HPDE6-E6E7 (cell line): Measurements from ENCODE around the gene ANKS3.

Source experiments
- DNase-seq: peaks from one replicate; pipeline ENCODE4 v3.0.0; 2011; ENCODE audit warnings: missing footprints; ENCODE audit errors: extremely low spot score

ANKS3 gene

DNA sequence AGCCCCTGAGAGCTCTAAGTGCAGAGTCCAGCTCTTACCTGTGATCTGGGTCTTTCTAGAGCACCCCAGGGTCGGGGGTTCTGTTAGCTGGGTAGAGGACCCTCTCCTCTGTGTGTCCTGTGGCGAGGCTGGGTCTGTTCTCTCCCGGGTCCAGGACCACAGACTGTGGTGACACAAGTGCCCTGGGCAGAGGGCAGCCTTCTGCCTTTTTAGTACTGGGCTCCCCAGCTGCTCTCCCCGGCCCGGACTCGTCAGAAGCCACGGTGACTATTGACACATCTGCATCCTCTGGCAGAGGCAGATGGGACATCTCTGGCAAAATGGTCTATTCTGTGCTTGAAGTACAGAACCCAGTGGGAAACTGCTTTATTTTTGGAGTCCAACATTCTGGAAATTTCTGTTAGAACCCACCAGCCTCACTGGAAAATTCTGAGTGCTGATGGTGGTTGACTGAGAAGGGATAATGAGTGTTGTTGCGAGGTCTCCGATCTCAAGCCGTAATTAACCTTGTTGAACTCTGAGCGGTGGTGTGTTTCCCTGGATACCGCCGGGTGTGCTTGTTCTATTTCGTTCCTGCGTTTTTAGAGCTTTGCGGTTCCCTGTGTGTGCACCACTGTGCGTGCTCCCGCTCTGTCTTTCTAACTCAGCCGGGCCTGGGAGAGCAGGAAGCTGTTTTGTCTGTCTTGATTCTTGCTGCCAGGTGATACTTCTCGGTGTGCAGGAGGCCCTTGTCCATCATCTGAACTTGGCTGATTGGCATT lies 66.7 kb downstream of the ANKS3 start:
- DNase-seq, result no peak

DNA sequence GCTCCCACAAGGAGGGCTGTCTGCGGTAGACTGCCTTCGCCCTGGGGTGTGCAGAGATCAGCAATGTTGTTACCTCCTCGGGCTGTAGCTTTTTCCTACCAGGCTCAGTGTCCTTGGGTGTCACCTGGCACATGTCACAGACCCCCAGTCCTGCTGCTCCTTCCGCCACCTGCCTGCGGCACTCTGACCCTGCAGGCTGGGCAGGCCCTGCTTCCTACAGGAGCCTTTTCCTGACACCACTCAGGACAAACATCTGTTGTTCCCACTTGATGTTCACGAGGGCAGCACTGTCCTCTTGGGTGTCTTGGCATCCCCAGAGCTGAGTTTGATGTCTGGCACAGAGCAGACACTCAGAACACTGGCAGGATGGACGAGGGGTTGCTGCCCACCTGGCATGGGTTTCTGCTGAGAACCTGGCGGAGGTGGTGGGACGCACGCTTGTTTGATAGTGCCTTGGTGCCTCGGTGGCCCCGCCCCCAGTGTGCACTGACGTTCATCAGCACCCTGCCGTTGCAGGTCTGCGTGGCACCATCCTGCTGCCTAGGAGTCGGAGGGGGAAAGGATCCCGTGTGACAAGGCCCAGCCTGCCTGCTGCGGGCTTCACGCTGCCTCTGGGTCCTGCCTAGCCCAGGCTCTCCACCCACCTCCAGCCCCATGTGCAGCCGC lies 67.4 kb downstream of the ANKS3 start:
- no peak for DNase-seq

DNA sequence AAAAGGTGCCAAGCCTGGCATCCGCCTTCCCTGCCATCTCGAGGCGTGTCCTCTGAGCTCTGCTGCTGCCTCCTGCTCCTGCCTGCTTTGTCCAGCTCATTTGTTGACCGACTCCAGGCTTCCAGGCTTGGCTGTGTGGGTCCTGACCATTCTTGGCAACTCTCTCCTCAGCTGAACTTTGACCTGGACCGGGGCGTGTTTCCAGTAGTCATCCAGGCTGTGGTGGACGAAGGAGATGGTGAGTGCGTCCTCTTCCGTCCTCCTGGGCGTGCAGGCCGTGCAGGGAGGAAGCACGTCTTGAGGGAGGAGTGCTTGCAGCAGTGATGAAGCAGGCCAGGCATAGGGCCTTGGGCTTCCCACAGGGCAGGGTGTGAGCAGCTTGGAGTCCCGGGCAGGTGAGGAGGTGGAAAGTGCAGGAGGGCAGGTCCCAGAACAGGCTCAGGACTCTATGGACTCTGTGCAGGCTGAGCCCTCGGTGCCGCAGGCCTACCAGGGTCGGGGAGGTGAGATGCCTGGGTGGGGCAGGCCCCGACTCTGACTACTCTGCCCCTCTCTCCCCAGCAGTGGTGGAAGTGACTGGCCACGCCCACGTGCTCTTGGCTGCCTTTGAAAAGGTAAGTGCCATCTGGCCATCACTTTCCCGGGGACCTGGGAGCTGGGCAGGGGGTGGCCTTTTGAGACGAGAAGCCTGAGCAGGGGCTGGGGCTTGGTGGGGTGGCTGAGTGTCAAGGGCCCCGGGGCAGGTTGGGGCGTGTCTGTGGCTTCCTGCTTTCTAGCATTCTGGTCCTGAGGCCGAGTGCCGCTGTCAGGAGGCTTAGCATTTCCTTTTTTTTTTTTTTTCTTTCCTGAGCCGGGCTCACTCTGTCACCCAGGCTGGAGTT lies 69.3 kb downstream of the ANKS3 start:
- DNase-seq, result peak; percentile 47

DNA sequence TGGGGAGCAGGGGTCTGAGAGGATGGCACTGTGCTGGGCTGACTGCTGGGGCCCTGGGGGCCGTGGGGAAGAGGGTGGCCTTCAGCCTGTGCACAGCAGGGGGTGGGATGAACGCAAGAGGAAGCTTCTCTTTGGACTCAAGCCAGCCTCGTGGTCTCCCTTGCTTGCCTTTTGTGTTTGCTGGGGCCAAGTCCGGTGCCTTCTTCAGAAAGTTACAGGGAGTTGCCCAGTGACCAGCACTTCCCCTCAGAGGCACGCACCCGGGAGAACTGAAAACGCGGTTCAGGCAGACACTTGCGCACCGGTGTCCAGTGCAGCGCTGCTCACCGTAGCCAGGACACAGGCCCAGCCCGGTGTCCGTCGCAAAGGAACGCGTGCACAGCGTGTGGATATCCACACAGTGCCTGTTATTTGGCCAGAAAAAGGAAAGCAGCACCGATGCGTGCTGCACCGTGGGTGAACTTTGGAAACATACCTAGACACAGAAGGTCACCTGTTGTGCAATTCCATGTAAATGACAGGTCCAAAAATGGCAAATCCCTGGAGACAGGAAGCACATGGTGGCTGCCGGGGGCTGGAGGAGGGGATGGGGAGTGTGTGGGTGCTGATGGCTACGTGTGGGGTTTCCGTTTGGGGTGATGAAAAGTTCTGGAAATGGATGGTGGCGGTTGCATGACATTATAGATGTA lies 70.2 kb downstream of the ANKS3 start:
- no peak for DNase-seq

DNA sequence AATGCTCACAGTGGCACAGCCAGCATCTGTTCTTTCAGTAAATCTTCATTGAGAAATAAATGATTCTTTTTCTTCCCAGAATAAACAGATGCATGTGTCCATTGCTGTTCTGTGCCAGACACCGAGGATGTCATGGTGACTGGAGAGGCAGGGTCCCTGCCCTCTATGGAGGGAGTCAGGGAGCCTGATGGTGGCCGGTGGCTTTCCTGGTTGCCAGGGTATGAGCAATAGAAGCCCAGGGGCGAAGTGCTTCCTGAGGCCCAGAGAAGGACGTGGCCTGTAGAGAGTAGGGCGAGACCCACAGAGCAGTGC lies 70.7 kb downstream of the ANKS3 start:
- no peak for DNase-seq

DNA sequence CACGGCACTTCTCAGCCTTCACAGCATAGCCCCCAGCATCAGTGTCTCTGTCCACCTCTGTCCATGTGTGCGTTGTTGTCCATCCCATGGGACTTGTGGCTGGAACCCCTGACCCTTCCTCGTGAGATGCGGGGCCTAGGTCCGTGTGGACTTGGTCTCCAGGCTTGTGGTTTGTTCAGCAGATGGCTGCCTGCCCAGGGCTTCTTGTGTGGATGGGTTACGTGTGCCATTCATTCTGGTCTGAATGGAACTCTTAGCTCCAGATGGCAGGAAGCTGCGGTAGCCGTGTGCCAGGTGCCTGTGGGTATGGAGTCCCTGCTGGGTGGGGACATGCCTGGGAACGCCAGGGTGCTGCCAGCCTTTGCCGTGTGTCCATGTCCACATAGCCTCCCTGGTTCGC lies 72.4 kb downstream of the ANKS3 start:
- no peak for DNase-seq

DNA sequence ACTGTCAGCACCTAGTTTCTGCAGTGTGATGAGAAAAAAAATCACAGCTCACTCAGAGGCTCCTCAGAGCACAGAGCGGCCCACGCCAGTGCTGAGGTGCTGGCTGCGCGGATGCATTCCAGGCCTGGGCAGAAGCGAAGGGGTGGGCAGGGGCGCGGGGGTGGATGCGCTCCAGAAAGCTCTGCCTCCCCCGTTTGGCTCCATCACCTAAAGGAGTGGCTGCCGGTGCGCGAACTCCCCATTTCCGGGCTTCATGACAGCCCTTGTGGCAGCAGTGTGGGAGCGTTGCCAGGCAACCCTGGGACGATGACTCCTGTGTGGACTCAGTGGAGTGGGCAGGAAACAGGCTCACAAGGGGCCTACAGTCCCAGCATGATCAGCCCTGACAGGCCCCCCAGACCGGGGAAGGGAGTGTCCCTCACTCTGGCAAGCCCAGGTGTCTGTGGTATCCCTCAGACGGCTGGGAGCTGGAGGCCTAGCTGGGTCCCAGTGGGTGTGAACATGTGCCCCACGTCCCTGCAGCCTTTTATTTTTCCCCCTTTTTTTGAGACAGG lies 73.5 kb downstream of the ANKS3 start:
- no peak for DNase-seq

DNA sequence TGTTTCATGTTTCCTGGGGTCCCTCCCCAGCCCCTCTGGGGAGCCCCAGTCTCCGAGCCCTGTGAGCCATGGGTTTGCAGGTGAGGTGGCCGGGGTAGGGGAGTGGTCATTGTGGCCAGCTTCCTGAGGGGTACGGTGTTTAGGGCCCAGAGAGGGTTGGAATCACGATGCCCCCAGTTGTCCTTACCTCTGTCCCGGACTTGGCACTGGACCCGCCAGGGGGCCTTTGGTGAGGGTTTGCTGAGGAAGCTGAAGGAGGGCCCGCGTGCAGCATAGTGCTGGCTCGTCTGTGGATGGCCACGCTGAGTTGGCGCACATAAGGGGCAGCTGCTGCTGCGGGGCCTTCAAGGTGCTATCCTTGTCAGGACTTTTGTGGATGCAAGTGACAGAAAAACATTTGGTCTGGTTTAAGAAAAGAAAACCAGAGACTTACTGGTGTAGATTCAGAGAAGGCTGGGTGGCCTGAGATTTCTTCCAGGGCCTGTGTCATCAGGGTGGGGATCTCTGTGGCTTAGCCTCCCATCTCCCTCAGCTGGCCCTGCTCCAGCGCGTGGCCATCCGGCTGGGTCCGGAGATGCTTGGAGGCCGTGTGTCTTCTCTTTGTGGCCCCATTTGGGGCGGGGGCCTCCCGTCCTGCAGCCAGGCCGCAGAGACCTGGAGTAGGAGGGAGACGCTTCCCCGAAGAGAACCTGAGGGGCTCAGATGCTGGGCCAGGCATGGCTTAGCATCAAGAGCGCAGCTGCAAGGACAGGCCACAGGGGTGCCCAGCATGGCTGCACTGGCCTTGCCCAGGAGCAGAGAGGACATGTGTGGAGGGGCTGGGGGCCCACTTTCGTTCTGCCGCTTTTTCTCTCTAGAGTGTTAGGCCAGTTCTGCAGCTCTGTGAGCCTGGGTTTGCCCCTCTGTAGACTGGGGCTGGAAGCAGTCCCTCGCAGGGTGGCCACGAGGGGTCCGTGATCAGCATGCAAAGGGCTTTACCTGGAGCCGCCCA lies 74.4 kb downstream of the ANKS3 start:
- no peak for DNase-seq

DNA sequence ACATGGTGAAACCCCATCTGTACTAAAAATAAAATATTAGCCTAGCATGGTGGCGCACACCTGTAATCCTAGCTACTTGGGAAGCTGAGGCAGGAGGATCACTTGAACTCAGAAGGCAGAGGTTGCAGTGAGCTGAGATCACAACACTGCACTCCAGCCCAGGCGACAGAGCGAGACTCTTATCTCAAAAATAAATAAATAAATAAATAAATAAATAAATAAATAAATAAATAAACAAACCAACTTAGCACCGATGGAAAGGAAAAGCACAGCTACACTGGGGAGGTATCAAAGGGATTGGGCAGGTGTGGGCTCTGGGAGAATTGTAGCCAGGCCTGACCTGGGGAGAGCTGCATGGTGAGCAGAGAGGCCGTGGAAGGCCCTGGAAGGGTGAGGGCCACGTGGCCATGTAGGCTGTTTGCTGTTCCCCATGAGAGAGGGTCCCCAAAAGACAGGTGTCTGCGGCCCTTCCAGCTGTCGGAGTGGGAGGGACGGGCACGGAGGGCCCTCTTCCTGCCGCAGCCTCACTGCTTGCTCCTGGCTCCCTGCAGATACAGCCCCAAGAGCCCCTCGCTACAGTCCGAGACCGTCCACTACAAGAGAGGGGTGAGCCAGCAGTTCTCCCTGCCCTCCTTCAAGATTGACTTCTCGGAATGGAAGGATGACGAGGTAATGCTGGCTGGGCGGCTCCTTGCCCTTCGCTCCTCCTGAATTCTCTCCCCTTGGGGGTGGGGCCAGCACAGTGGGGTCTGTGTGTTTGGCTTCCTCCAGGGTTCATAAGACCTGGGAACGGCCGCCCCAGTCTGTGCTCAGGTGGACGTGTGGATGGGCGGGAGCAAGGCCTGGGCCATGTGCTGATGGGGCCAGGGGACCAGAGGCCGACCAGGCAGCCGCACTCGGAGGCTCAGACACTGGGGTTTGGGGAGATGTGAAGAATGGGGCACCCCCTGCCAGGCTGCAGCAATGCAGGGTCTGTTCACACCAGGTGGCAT lies 77.1 kb downstream of the ANKS3 start:
- no peak for DNase-seq

DNA sequence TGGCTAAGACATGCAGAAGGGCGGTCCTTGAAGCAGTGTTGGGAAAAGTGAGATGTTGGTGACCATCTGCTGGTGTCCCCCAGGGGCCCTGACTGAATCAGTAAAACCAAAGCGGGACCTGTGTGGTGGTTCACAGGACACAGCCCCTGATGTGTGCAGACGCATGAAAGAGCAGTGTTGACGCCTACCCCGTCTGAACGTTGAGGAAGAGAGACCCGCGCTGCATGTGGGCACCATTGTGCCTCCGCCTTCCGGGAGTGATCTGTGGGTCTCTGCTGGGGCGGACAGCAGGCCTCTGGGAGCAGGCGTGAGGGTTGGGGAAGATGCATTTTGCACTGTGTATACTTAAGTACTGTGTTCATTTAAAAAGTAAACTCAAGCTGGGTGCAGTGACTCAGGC lies 77.8 kb downstream of the ANKS3 start:
- DNase-seq, result no peak

DNA sequence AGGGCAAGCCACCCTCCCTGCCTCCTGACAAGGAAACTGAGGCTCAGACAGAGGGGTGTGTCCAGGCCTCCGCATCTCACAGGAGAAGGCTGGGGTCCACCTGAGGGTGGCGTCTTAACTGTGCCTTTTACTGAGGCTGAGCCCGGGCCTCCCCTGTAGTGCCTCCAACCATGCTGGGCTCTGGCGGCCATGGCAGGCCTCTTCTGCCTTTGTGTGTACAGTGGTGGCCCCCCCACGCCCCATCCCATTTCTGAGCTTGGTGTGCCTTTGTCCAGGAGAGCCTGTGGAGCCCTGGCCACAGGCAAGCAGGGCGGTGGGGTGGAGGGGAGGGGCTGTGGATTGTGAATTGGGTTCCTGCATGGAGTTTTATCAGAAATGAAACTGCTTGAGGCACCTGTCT lies 78.3 kb downstream of the ANKS3 start:
- DNase-seq, result no peak

DNA sequence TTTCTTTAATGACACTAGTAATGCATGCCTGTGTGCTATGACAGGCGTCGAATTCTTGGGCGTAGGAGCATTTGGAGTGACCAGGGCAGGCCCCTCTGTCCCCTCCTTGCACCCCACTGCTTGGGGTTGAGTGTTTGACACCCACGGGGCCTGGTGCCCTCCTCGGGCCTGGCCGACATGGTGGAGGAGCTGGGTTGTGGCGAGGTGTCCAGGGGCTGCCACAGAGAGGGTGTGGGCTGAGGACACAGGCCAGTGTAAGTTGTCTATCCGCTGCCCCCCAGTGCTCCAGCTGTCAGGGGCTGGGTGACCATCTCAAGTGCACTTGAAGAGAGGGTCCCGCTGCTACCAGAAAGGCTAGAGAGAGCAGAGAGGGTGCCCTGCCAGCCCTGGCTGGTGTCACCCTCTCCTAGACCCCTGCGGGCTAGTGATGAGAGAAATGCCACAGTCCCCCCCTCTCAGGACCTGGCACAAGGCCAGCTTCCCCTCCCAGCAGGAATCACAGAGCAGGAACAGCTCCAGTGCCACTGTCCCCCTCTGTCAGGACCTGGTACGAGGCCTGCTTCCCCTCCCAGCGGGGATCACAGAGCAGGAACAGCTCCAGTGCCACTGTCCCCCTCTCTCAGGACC lies 79.0 kb downstream of the ANKS3 start:
- no peak for DNase-seq

DNA sequence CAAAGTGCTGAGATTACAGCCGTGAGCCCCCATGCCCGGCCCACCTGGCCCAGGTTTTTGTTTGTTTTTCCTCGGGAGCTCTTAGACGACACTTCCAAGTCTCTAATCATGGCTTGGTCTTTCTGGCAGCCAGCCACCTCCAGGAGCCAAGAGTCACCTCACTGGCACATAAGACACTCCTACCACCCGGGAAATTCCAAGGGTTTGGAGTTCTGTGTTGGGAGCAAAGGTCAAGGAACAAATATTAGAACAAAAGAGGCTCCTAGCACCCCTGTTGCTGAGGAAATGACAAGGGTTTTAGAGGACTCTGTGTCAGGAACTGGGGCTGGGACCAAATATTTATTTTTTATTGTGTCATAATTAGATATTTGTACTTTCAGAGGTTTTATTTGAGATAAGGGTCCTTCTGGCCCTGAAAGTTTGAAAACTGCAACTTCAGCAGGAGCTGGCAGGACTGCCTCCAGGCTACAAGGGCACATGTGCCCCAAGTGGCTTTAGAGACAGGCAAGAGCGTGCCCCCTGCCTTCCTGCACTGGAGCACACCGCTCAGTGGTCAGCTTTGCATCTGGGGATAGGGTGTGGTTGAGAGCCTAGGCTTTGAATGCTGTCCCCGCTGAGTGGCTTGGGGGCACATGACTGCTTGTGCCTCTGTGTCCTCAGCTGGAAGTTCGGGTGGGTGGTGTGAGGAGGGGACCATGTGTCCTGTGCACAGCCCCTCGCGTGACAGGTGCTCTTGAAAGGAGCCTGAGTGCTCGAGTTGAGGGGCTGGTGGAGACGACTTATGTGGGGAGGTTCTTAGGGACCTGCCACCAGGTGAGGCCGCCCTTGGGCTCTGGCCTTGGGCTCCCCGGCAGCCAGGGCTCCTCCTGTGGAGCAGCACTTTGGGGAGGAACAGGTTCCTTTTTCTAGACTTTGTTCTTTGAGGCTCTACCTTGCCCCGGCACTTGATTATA lies 79.8 kb downstream of the ANKS3 start:
- DNase-seq, result no peak

DNA sequence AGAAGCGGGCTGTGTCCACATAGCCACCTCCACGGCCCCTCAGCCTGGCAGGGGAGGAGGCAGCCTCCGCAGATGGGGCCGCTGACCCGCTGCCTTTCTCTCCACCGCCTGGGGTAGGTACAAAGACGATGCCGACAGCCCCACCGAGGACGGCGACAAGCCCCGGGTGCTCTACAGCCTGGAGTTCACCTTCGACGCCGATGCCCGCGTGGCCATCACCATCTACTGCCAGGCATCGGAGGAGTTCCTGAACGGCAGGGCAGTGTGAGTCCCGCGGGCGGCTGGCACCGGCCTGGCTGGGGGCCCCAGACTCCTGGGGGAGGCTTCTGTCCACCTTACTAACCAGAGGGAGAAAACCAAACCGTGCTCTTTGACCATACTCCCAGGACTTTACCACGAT lies 81.5 kb downstream of the ANKS3 start:
- DNase-seq, result no peak

DNA sequence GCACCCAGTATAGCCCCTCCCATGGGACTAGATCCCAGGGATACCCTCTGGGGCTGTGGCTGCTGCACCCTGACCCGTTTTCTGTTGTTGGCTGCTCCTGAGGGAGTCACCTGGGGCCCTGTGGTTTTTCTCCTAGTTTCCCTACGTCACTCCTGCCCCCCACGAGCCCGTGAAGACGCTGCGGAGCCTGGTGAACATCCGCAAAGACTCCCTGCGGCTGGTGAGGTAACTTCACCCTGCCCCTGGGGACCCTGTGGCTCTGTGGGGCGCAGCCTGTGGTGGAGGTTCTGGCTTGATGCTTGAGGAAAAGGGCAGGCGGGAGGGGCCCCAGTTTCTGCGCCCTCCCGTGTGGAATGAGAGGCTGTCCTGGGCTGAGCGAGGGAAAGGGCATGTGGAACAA lies 82.2 kb downstream of the ANKS3 start:
- no peak for DNase-seq

DNA sequence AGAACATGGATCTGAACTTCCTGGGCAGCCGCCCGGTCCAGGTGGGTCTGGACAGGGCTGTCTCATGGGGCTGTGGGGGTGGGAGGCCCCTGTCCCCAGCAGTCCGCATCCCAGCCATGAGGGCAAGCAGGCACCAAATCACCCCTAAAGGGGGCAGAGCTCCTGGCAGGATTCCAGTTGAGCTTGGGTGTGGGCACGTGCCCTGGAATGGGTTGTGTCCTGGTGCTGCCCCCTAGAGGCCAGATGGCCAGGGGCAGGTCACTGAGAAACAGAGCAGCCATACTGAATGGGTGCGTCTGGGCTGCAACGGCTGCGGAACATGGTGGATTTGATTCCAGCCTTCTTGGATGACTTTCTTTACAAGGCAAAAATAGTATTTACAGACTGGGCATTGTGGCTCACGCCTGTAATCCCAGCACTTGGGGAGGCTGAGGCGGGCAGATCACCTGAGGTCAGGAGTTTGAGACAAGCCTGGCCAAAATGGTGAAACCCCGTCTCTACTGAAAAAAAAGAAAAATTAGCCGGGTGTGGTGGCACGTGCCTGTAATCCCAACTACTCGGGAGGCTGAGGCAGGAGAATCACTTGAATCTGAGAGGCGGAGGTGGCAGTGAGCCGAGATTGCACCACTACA lies 83.5 kb downstream of the ANKS3 start:
- peak; percentile 82 for DNase-seq

DNA sequence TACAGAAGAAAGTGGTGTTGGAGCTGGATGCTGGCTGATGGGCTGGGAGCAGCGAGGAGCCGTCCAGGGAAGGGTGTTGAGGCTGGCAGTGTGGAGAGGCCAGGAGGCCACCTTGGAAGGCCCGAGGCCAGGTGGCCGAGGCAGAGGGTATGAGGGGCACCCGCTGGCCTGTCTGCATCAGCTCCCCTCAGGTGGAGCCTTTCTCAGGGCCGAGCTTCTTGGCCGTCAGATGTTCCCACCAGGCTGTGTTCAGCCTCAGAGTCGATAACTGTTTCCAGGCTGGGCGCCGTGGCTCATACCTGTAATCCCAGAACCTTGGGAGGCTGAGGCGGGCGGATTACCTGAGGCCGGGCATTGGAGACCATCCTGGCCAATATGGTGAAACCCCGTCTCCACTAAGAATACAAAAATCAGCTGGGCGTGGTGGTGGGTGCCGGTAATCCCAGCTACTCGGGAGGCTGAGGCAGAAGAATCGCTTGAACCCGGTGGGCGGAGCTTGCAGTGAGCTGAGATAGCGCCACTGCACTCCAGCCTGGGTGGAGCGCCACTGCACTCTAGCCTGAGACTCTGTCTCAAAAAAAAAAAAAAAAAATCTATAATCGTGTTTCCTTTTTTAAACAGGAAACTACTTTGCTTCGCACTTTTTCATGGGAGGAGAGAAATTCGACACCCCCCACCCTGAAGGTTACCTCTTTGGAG lies 84.2 kb downstream of the ANKS3 start:
- DNase-seq, result no peak
